ENCODE data around the gene LYRM1. TPM values are rescaled to one million over a fixed set of nuclear protein-coding genes. Genes with fewer than 3 reads are reported as not detected.

The LYRM1 gene
- total RNA-seq, 1 donor from 2014 or later, result 24.1 TPM

- H3K9me3 ChIP-seq (ENCODE audit: insufficient read depth, low read depth, low read length), result no peaks in the 10 kb centered on the region
- no peaks in the 10 kb centered on the region for H3K9me3 Mint-ChIP-seq (ENCODE audit: unreplicated experiment)
- no peaks in the 10 kb centered on the region for H3K36me3 ChIP-seq (ENCODE audit: insufficient read depth, low read length)
- H3K9ac ChIP-seq (ENCODE audit: low read length), result no peak overlapping the region
- H4K20me1 ChIP-seq (ENCODE audit: insufficient read depth, low read length), result no peaks in the 10 kb centered on the region
- H3K4me1 ChIP-seq (ENCODE audit: insufficient read depth, low read length), result no peaks in the 10 kb centered on the region
- FAIRE-seq, result no peak
- no peak for TF ChIP-seq CTCF (IDR thresholded peaks at IDR 0.05; ENCODE audit: insufficient read depth, low read depth, low read length)
- no peak for TF ChIP-seq EZH2 (IDR thresholded peaks at IDR 0.05; ENCODE audit: insufficient read depth, low read length)
- no peaks in the 10 kb centered on the region for H3K36me3 Mint-ChIP-seq (ENCODE audit: low read depth, unreplicated experiment)
- H3K27ac Mint-ChIP-seq (ENCODE audit: unreplicated experiment), result no peak overlapping the region
- no peaks in the 10 kb centered on the region for H3K79me2 ChIP-seq (ENCODE audit: insufficient read depth, low read length)
- H3K4me3 ChIP-seq (ENCODE audit: insufficient read depth, low read depth, low read length), result no peak overlapping the region
- no peak overlapping the region for H2AFZ ChIP-seq (ENCODE audit: low read depth, low read length)
- H3K4me1 Mint-ChIP-seq (ENCODE audit: low read depth, unreplicated experiment), result peaks cover 2% of the 10 kb centered on the region
- H3K4me2 ChIP-seq (ENCODE audit: low read length), result no peak overlapping the region
- no peak for DNase-seq (ENCODE audit: low read depth)
- no peak overlapping the region for H3K4me3 Mint-ChIP-seq (ENCODE audit: unreplicated experiment)
- H3K27me3 Mint-ChIP-seq (ENCODE audit: low read depth, unreplicated experiment), result peaks cover 4% of the 10 kb centered on the region
- H3K27me3 ChIP-seq (ENCODE audit: insufficient read depth, low read length), result peaks cover 3% of the 10 kb centered on the region
- H3K27ac ChIP-seq (ENCODE audit: low read depth, low read length), result no peak overlapping the region
Observed at GRCh38 chr16:20937736-20938135, 37.2 kb downstream of the LYRM1 start.

- H3K9ac ChIP-seq (ENCODE audit: low read length), result no peak overlapping the region
- H3K9me3 ChIP-seq (ENCODE audit: insufficient read depth, low read depth, low read length), result no peaks in the 10 kb centered on the region
- H3K27ac ChIP-seq (ENCODE audit: low read depth, low read length), result no peak overlapping the region
- no peak overlapping the region for H3K27ac Mint-ChIP-seq (ENCODE audit: unreplicated experiment)
- H3K36me3 ChIP-seq (ENCODE audit: insufficient read depth, low read length), result no peaks in the 10 kb centered on the region
- H3K9me3 Mint-ChIP-seq (ENCODE audit: unreplicated experiment), result no peaks in the 10 kb centered on the region
- TF ChIP-seq EZH2 (IDR thresholded peaks at IDR 0.05; ENCODE audit: insufficient read depth, low read length) (no peak), CTCF (IDR thresholded peaks at IDR 0.05; ENCODE audit: insufficient read depth, low read depth, low read length) (no peak)
- H3K36me3 Mint-ChIP-seq (ENCODE audit: low read depth, unreplicated experiment), result no peaks in the 10 kb centered on the region
- DNase-seq (ENCODE audit: low read depth), result peak; percentile 40
- no peaks in the 10 kb centered on the region for H3K4me1 ChIP-seq (ENCODE audit: insufficient read depth, low read length)
- H2AFZ ChIP-seq (ENCODE audit: low read depth, low read length), result no peak overlapping the region
- no peaks in the 10 kb centered on the region for H3K79me2 ChIP-seq (ENCODE audit: insufficient read depth, low read length)
- peaks cover 5% of the 10 kb centered on the region for H3K27me3 Mint-ChIP-seq (ENCODE audit: low read depth, unreplicated experiment)
- no peak for FAIRE-seq
- no peak overlapping the region for H3K4me3 Mint-ChIP-seq (ENCODE audit: unreplicated experiment)
- peaks cover 2% of the 10 kb centered on the region for H3K4me1 Mint-ChIP-seq (ENCODE audit: low read depth, unreplicated experiment)
- no peaks in the 10 kb centered on the region for H4K20me1 ChIP-seq (ENCODE audit: insufficient read depth, low read length)
- peaks cover 3% of the 10 kb centered on the region for H3K27me3 ChIP-seq (ENCODE audit: insufficient read depth, low read length)
- H3K4me3 ChIP-seq (ENCODE audit: insufficient read depth, low read depth, low read length), result no peak overlapping the region
- H3K4me2 ChIP-seq (ENCODE audit: low read length), result no peak overlapping the region
Observed at GRCh38 chr16:20938426-20938825, 37.9 kb downstream of the LYRM1 start.

- H3K36me3 Mint-ChIP-seq (ENCODE audit: low read depth, unreplicated experiment), result no peaks in the 10 kb centered on the region
- peaks cover 2% of the 10 kb centered on the region for H3K4me1 Mint-ChIP-seq (ENCODE audit: low read depth, unreplicated experiment)
- Histone ChIP-seq H3K4me3 (ENCODE audit: insufficient read depth, low read depth, low read length) (no peak overlapping the region), H3K36me3 (ENCODE audit: insufficient read depth, low read length) (no peaks in the 10 kb centered on the region), H3K4me2 (ENCODE audit: low read length) (no peak overlapping the region), H3K9me3 (ENCODE audit: insufficient read depth, low read depth, low read length) (no peaks in the 10 kb centered on the region), H4K20me1 (ENCODE audit: insufficient read depth, low read length) (no peaks in the 10 kb centered on the region), H3K27me3 (ENCODE audit: insufficient read depth, low read length) (peaks cover 3% of the 10 kb centered on the region), H3K79me2 (ENCODE audit: insufficient read depth, low read length) (no peaks in the 10 kb centered on the region), H2AFZ (ENCODE audit: low read depth, low read length) (no peak overlapping the region), H3K27ac (ENCODE audit: low read depth, low read length) (no peak overlapping the region), H3K9ac (ENCODE audit: low read length) (no peak overlapping the region), H3K4me1 (ENCODE audit: insufficient read depth, low read length) (no peaks in the 10 kb centered on the region)
- TF ChIP-seq CTCF (IDR thresholded peaks at IDR 0.05; ENCODE audit: insufficient read depth, low read depth, low read length), result no peak
- TF ChIP-seq EZH2 (IDR thresholded peaks at IDR 0.05; ENCODE audit: insufficient read depth, low read length), result no peak
- DNase-seq (ENCODE audit: low read depth) (no peak), FAIRE-seq (no peak)
- no peaks in the 10 kb centered on the region for H3K9me3 Mint-ChIP-seq (ENCODE audit: unreplicated experiment)
- H3K27me3 Mint-ChIP-seq (ENCODE audit: low read depth, unreplicated experiment), result peaks cover 5% of the 10 kb centered on the region
- no peak overlapping the region for H3K27ac Mint-ChIP-seq (ENCODE audit: unreplicated experiment)
- no peak overlapping the region for H3K4me3 Mint-ChIP-seq (ENCODE audit: unreplicated experiment)
Observed at GRCh38 chr16:20939611-20940010, 39.0 kb downstream of the LYRM1 start.
